Measurements from ENCODE around the gene EPAS1.

GRCh38 chr2:46305187-46305586, 8.0 kb downstream of the EPAS1 start:
- TF ChIP-seq EZH2phosphoT487 (IDR thresholded peaks at IDR 0.05; ENCODE audit: borderline replicate concordance, low read depth) (no peak), CTCF (IDR thresholded peaks at IDR 0.05) (no peak), POLR2AphosphoS5 (IDR thresholded peaks at IDR 0.05; ENCODE audit: low read depth, low read length) (no peak), PBX3 (IDR thresholded peaks at IDR 0.05) (no peak), JUND (IDR thresholded peaks at IDR 0.05) (no peak), YY1 (IDR thresholded peaks at IDR 0.05; ENCODE audit: low read depth) (no peak), FOXJ3 (CRISPR knock-in tag; IDR thresholded peaks at IDR 0.05) (no peak), REST (IDR thresholded peaks at IDR 0.05; ENCODE audit: low read depth, low read length) (no peak), GABPA (IDR thresholded peaks at IDR 0.05; ENCODE audit: low read depth) (no peak), EP300 (IDR thresholded peaks at IDR 0.05; ENCODE audit: borderline replicate concordance in 1 of 2, low read depth in 1 of 2, low read length in 1 of 2) (no peak), TEAD4 (IDR thresholded peaks at IDR 0.05; ENCODE audit: borderline replicate concordance, insufficient read depth) (no peak), NRF1 (IDR thresholded peaks at IDR 0.05; ENCODE audit: low read depth, low read length) (no peak), FOXM1 (IDR thresholded peaks at IDR 0.05; ENCODE audit: low read depth) (no peak)
